Activated naive CD4-positive, alpha-beta T cell treated with anti-CD3 and anti-CD28 coated beads, Interleukin-2, amount 10 ng/mL, durations not matched to agents 7 days and 5 days (primary cell): Measurements from ENCODE around the gene SP110.
A peak's percentile ranks its signal among the peaks of the same experiment; 100 is the strongest.
"Not testable (repeated sequence)": the region's sequence is repeated elsewhere in the genome, so short reads cannot be mapped to it uniquely, and the experiment has no call there.

Experiments used
- CTCF ChIA-PET: fragments of 350-600 bp; sonication (Branson Sonifier 250); formaldehyde crosslinking; loops from one replicate; lab custom pipeline; 2021; ENCODE audit warnings: antibody characterized with exemption; lab: Charles Lee
- DNase-seq: peaks from one replicate; pipeline ENCODE4 v3.0.0-alpha.2; 2020
- H3K27ac Mint-ChIP-seq: one replicate; pipeline ENCODE4 v1.8.0; 2021; ENCODE audit warnings: mild to moderate bottlenecking, moderate library complexity, mixed read lengths
- H3K27me3 Mint-ChIP-seq: one replicate; pipeline ENCODE4 v1.8.0; 2021; ENCODE audit warnings: mild to moderate bottlenecking, mixed read lengths
- H3K36me3 Mint-ChIP-seq: one replicate; pipeline ENCODE4 v1.8.0; 2021; ENCODE audit warnings: mixed read lengths
- H3K4me1 Mint-ChIP-seq: one replicate; pipeline ENCODE4 v1.8.0; 2021; ENCODE audit warnings: mixed read lengths
- H3K4me3 Mint-ChIP-seq: one replicate; pipeline ENCODE4 v1.8.0; 2021; ENCODE audit warnings: mild to moderate bottlenecking, moderate library complexity, mixed read lengths
- H3K9me3 Mint-ChIP-seq: one replicate; pipeline ENCODE4 v1.8.0; 2021; ENCODE audit warnings: mixed read lengths

Gene SP110

DNA sequence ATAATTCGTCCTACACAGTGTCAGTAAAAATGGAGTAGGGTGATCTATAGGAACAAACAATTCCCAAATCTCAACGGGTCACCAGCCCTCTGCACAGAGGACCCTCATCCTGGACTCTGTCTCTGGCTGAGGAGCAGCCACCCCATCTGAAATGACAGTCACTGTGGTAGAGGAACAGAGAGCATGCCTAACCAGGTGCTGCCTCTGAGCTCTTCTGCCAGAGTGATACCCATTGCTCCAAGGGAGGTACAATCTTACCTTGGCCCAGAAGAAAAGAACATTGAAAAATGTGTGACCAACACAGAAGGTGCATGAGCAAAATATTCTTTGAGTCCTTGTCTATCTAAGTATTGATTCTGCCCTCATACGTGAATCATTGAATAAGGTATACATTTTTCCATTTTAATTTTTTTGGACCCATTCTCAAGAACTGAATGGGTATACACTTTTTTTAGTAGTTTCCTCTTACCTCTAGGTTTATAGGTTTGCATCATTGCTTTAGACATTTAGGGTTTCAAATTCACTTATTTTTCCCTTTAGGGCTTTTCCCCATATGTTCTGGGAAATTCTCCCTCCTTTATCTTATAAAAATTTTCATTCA is 14.4 kb upstream of the SP110 start:
- H3K27ac Mint-ChIP-seq: no peak overlapping the region
- no peak overlapping the region for H3K4me3 Mint-ChIP-seq
- H3K9me3 Mint-ChIP-seq: peaks cover 16% of the 10 kb centered on the region
- CTCF ChIA-PET: no interaction called here
- H3K4me1 Mint-ChIP-seq: peaks cover 51% of the 10 kb centered on the region
- no peaks in the 10 kb centered on the region for H3K27me3 Mint-ChIP-seq
- H3K36me3 Mint-ChIP-seq: peaks cover 76% of the 10 kb centered on the region
- DNase-seq: no peak

- DNase-seq: no peak
- Mint-ChIP-seq H3K9me3 (peaks cover 16% of the 10 kb centered on the region), H3K27ac (no peak overlapping the region), H3K4me1 (peaks cover 74% of the 10 kb centered on the region), H3K36me3 (peaks cover 66% of the 10 kb centered on the region), H3K4me3 (no peak overlapping the region), H3K27me3 (no peaks in the 10 kb centered on the region)
- CTCF ChIA-PET: no interaction called here
These were observed 11.5 kb upstream of the SP110 start for GRCh38 chr2:230231251-230231650.

DNA sequence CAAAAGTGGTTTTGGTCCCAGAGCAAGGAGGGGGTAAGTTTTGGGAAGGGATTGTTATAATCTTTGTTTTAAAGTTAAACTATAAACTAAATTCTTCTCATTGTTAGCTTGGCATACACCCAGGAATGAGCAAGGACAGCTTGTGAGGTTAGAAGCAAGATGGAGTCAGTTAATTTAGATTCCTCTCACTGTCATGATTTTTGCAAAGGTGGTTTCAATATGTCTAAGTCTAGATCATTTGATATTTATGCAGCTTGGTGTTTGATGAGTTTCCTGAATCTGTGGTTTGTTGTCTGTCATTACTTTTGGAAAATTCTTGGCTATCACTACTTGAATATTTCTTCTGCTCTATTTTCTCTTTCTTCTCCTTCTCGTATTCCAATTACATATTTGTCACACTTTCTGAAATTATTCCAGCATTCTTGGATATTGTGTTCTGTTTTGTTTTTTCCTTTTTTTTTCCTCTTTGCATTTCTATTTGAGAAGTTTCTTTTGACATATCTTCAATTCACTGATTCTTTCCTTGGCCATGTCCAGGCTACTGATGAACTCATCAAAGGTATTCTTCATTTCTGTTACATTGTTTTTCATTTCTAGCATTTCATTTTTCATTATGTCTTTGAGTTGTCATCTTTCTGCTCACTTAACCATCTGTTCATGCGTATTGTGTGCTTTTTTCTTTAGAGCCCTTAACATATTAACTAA is 10.9 kb upstream of the SP110 start:
- no peak for DNase-seq
- CTCF ChIA-PET: no interaction called here
- peaks cover 75% of the 10 kb centered on the region for H3K4me1 Mint-ChIP-seq
- peak overlapping the region; percentile 58 for H3K27ac Mint-ChIP-seq
- H3K4me3 Mint-ChIP-seq: no peak overlapping the region
- H3K36me3 Mint-ChIP-seq: peaks cover 62% of the 10 kb centered on the region
- H3K9me3 Mint-ChIP-seq: peaks cover 16% of the 10 kb centered on the region
- H3K27me3 Mint-ChIP-seq: no peaks in the 10 kb centered on the region

DNA sequence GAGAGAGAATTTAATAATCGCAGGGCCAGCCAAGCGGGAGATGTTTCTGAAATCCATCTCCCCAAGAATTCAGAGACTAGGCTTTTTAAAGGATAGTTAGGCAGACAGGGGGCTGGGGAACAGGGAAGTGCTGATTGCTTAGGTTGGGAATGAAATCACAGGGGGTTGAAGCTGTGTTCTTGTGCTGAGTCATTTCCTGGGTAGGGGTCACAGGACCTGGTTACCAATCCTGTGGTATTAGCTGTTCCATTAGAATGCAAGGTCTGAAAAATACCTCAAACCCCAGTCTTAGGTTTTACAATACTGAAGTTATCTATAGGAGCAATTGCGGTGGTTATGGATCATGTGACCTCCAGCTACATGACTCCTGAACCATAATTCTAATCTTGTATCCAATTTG is 10.3 kb upstream of the SP110 start:
- Mint-ChIP-seq H3K36me3 (peaks cover 57% of the 10 kb centered on the region), H3K9me3 (peaks cover 16% of the 10 kb centered on the region), H3K4me1 (peaks cover 79% of the 10 kb centered on the region), H3K27ac (no peak overlapping the region), H3K4me3 (no peak overlapping the region), H3K27me3 (no peaks in the 10 kb centered on the region)
- CTCF ChIA-PET: no interaction called here
- DNase-seq: no peak

DNA sequence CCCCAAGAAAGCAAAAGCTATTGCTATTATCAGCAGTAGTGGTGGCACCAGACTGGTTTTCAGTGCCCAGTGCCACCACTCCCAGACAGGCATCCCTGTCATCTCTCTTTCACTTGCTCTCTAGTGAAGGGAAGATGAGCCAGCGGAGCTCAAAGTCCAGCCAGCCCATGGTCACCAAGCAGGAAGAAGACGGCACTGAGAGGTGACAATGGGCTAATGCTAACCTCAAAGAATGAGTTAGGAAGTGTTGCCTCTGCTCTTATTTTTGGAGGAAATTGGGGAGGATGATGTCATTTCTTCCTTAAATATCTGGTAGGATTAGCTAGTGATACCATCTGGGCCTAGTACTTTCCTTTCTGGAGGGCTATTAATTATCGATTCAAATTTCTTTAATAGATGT is 7.4 kb upstream of the SP110 start:
- Mint-ChIP-seq H3K4me1 (peaks cover 88% of the 10 kb centered on the region), H3K27me3 (no peaks in the 10 kb centered on the region), H3K9me3 (peaks cover 16% of the 10 kb centered on the region), H3K4me3 (peak overlapping the region; percentile 76), H3K27ac (peak overlapping the region; percentile 83), H3K36me3 (peaks cover 47% of the 10 kb centered on the region)
- CTCF ChIA-PET: interaction anchor here (1.4 to 1.5 kb wide), 2 partner anchors 9 to 384 kb away, joined by 3 to 6 read pairs; no protein-coding TSS in a partner anchor
- no peak for DNase-seq

GRCh38 chr2:230226051-230226551 is 6.3 kb upstream of the SP110 start:
- Mint-ChIP-seq H3K4me1 (peaks cover 85% of the 10 kb centered on the region), H3K9me3 (peaks cover 13% of the 10 kb centered on the region)

DNA sequence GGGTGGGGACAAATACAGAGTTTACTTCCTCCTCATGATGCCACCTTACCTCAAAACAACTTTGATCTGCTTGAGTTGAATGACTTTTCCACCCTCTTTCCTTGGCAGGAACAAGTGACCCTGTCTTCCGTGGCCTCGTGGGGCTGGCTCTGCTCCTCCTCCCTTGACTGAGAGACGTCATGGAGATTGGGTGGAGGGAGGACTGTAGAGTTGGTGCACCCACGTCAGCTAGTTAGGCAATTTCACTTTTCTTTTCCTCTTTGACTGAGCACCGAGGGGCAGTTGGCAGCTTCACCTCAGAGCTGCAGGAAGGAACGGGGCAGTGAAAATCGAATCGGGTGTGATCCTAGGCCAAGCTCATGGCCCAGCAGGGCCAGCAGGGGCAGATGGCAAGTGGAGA is 5.7 kb upstream of the SP110 start, which contains the start of gene SP140:
TSS of gene SP140 (plus strand) at position 251 of the 400 bp plus-strand sequence. CDS start at position 360, 109 bp downstream.
- Mint-ChIP-seq H3K4me3 (peak within 1 kb of the TSS; percentile 74), H3K27ac (peak within 1 kb of the TSS; percentile 89), H3K4me1 (peaks cover 80% of the 10 kb centered on the region), H3K27me3 (no peaks in the 10 kb centered on the region), H3K36me3 (peaks cover 31% of the 10 kb centered on the region), H3K9me3 (peaks cover 7% of the 10 kb centered on the region)
- DNase-seq: peak; percentile 89
- CTCF ChIA-PET: interaction anchor here (0.7 kb wide), 1 partner anchor 44 kb away, joined by 3 read pairs; no protein-coding TSS in a partner anchor

More at GRCh38 chr2:230226051-230226551, 6.3 kb upstream of the SP110 start:
- H3K27me3 Mint-ChIP-seq: no peaks in the 10 kb centered on the region
- H3K4me3 Mint-ChIP-seq: peak overlapping the region; percentile 74
- CTCF ChIA-PET: interaction anchor here (0.7 kb wide), 1 partner anchor 43 kb away, joined by 3 read pairs; no protein-coding TSS in a partner anchor
- H3K36me3 Mint-ChIP-seq: peaks cover 37% of the 10 kb centered on the region
- peak; percentile 30 for DNase-seq
- H3K27ac Mint-ChIP-seq: peak overlapping the region; percentile 89

DNA sequence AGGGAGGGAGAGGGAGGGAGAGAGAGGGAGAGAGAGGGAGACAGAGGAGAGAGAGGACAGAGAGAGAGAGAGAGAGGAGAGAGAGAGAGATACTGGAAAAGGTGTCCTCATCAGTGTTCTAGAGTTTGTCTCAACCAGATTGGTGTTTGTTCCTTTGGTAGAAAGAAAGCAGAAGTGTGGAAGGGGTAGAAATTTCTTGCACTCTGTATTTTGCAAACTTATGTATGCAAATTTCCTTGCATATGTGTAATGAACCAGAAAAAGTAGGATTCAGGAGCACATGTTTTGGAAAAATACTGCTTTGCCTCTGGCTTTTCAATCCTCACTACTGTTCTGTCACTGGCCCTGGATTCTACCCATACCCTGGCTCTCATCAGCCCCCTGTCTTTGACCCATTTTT is 4.7 kb upstream of the SP110 start:
- peaks cover 81% of the 10 kb centered on the region for H3K4me1 Mint-ChIP-seq
- peak overlapping the region; percentile 74 for H3K4me3 Mint-ChIP-seq
- CTCF ChIA-PET: no interaction called here

DNA sequence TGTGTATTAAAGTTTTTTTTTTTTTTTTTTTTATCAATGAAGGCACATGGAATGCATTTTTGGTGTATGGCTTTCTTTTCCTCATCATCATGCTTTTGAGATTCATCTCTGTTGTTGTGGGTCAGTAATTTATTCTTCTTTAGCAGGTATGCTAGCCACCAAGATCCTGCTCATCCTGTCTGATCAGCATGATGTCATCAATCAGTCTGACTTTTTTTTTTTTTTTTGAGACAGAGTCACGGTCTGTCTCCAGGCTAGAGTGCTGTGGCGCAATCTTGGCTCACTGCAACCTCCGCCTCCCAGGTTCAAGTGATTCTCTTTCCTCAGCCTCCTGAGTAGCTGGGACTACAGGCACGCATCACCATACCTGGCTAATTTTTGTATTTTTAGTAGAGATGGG is 3.0 kb upstream of the SP110 start:
- peaks cover 30% of the 10 kb centered on the region for H3K36me3 Mint-ChIP-seq
- CTCF ChIA-PET: interaction anchor here (1.7 kb wide), 1 partner anchor 105 kb away, joined by 4 read pairs; no protein-coding TSS in a partner anchor
- H3K27me3 Mint-ChIP-seq, H3K4me3 Mint-ChIP-seq, H3K9me3 Mint-ChIP-seq, DNase-seq, H3K27ac Mint-ChIP-seq: not testable (repeated sequence)
- peaks cover 76% of the 10 kb centered on the region for H3K4me1 Mint-ChIP-seq

More for the DNA sequence above, 4.7 kb upstream of the SP110 start:
- Mint-ChIP-seq H3K9me3 (no peaks in the 10 kb centered on the region), H3K27ac (peak overlapping the region; percentile 89), H3K36me3 (peaks cover 30% of the 10 kb centered on the region), H3K27me3 (no peaks in the 10 kb centered on the region)
- no peak for DNase-seq

GRCh38 chr2:230221493-230221892 is 1.7 kb upstream of the SP110 start:
- Mint-ChIP-seq H3K9me3 (no peaks in the 10 kb centered on the region), H3K4me1 (peaks cover 79% of the 10 kb centered on the region), H3K27me3 (no peaks in the 10 kb centered on the region), H3K36me3 (peaks cover 34% of the 10 kb centered on the region), H3K4me3 (no peak overlapping the region), H3K27ac (no peak overlapping the region)
- CTCF ChIA-PET: interaction anchor here (1.7 kb wide), 1 partner anchor 107 kb away, joined by 4 read pairs; no protein-coding TSS in a partner anchor
- DNase-seq: no peak

DNA sequence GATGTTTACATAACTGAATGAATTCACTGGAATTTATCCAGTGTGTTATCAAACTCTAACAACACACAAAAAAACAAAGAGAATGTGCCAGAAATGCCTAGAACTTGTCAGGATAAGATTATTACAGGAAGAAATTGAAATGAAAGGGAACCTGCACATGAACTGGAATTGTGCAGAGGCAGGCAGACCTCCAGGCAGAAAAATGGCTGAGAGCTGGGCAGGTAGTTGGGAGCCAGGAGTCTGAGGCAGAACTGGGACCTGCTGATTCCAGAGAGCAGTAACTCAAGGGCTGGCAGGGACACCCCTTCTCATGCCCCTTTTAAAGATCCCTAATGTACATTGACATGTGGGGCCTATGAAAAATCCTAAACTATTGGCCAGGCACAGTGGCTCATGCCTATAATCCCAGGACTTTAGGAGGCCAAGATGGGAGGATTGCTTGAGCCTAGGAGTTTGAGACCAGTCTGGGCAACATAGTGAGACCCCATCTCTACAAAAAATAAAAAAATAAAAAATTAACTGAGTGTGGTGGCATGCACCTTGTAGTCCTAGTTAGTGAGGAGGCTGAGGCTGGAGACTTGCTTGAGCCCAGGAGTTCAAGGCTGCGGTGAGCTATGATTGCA is 674 bp upstream of the SP110 start:
- Mint-ChIP-seq H3K27me3 (no peaks in the 10 kb centered on the region), H3K27ac (peak overlapping the region; percentile 94), H3K4me3 (peak overlapping the region; percentile 98), H3K9me3 (no peaks in the 10 kb centered on the region), H3K36me3 (peaks cover 45% of the 10 kb centered on the region), H3K4me1 (peaks cover 79% of the 10 kb centered on the region)
- DNase-seq: no peak
- CTCF ChIA-PET: interaction anchor here (0.6 to 1.1 kb wide), 2 partner anchors 99 to 107 kb away, joined by 3 to 4 read pairs; partner anchors contain the start of gene SP140L

DNA sequence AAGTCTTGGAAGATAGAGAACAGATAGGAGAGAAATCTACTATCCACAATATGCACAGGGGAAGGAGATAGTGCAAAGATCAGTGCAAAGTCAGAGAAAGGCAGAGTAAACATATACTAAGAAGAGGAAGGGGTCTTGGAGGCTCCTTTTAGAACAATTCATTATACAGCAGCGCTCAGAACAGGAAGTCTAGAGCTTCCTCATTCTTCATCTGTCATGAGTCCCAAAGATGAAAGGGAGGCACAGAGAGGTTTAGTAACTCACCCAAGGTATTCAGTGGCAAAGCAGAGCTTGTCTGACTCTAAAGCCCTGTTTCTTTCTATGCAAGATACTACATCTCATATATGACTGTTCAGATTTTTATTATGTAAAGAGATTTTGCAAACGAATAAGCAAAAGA is 1.4 kb downstream of the SP110 start:
- Mint-ChIP-seq H3K9me3 (no peaks in the 10 kb centered on the region), H3K4me3 (peak overlapping the region; percentile 98), H3K4me1 (peaks cover 73% of the 10 kb centered on the region), H3K27ac (peak overlapping the region; percentile 87), H3K27me3 (no peaks in the 10 kb centered on the region), H3K36me3 (peaks cover 59% of the 10 kb centered on the region)
- CTCF ChIA-PET: interaction anchor here (1.0 to 1.7 kb wide), 3 partner anchors 9 to 12 kb away, joined by 4 to 6 read pairs (median 6); no protein-coding TSS in a partner anchor
- no peak for DNase-seq

DNA sequence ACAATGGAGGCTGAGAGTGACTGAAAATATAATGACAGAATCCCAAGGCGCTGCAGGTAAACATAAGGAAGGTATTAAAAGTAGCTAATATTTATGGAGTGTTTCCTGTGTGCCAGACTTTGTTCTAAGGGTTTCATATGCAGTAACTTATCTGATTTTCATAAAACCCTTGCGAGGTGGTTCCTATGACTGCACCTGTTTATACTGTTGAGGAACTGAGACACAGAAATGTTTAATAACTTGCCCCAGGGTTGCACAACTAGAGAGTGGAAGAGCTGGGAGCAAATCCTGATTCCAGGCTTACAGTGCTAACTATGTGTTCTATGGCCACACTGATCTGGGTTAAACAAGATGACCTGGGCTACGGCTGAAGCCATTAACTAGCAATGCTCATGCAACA is 2.4 kb downstream of the SP110 start:
- Mint-ChIP-seq H3K9me3 (no peaks in the 10 kb centered on the region), H3K36me3 (peaks cover 69% of the 10 kb centered on the region), H3K4me1 (peaks cover 67% of the 10 kb centered on the region), H3K27ac (no peak overlapping the region), H3K27me3 (no peaks in the 10 kb centered on the region), H3K4me3 (peak overlapping the region; percentile 98)
- CTCF ChIA-PET: interaction anchor here (1.0 kb wide), 1 partner anchor 393 kb away, joined by 3 read pairs; no protein-coding TSS in a partner anchor
- DNase-seq: no peak

DNA sequence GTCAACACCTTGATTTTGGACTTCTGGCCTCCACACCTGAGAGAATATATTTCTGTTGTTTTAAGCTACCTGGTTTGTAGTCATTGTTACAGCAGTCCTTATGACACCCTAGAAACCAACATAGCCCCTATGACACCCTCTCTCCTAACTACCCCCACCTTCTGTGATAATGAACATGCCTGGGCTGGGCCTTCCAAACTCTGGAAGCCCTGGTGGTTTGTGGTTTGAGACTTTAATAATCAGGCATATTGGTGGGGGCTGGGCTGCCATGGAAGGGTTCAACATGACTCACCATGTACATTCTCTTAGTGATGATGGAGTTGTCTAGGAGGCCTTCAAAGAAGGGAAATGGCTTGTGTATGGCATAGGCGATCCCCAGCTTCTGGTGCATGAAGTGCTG is 3.3 kb downstream of the SP110 start:
- DNase-seq: no peak
- no peaks in the 10 kb centered on the region for H3K9me3 Mint-ChIP-seq
- peaks cover 75% of the 10 kb centered on the region for H3K36me3 Mint-ChIP-seq
- H3K27me3 Mint-ChIP-seq: no peaks in the 10 kb centered on the region
- no peak overlapping the region for H3K27ac Mint-ChIP-seq
- CTCF ChIA-PET: no interaction called here
- H3K4me3 Mint-ChIP-seq: no peak overlapping the region
- H3K4me1 Mint-ChIP-seq: peaks cover 65% of the 10 kb centered on the region
